ENCODE data around the gene UNC5A.

The UNC5A gene

DNA sequence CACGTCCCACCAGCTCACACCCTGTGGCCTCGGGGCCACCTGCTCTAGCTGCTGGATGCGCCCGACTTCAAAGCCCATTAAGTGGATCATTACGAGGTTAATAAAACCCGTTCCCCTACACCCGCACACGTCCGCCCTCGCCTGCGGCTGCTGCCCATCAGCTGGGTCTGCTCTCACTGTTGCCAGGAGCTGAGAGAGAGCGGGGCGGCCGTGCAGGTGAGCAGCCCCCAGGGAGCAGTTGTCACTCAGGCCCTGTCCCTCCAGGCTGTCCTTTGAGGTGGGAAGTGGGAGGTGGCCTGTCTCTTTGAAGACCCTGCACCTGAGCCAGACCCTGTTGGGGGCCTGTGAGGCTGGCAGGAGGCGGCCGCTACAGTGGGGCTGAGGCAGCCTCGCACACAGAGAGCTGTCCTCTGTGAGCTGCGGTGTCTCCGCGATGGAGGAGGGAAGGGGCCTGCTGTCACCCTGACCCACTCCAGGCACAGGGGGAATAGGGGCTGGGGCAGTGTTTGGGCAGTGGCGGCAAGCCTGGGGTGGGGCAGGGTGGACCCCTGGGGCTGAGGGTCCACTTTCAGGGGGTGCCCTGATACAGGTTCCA, 12.8 kb upstream of the UNC5A start:
- no peak overlapping the region for H3K9ac ChIP-seq (ENCODE audit: low read length)
- peaks cover 11% of the 10 kb centered on the region for H3K9me3 ChIP-seq (ENCODE audit: insufficient read depth, low read depth, low read length)
- H3K79me2 ChIP-seq (ENCODE audit: control insufficient read depth, insufficient read depth, low read length, poor library complexity): no peaks in the 10 kb centered on the region
- H3K36me3 ChIP-seq (ENCODE audit: control insufficient read depth in 1 of 2, insufficient read depth in 2 of 2, low read length in 2 of 2): no peaks in the 10 kb centered on the region
- H3K18ac ChIP-seq (ENCODE audit: low read length): no peak overlapping the region
- no peak overlapping the region for H2AFZ ChIP-seq (ENCODE audit: insufficient read depth, low read length, poor library complexity)
- no peak overlapping the region for H3K27ac ChIP-seq (ENCODE audit: low read depth, low read length)
- no CpG with 5 or more reads among the region's 21 CpGs for WGBS (ENCODE audit: extremely low coverage, insufficient coverage, insufficient read length)
- no peak overlapping the region for H3K14ac ChIP-seq (ENCODE audit: low read length)
- H4K91ac ChIP-seq (ENCODE audit: low read depth, low read length): no peak overlapping the region
- H2BK12ac ChIP-seq (ENCODE audit: low read length): no peak overlapping the region
- no peak overlapping the region for H4K12ac ChIP-seq (ENCODE audit: low read depth, low read length)
- no peaks in the 10 kb centered on the region for H3K27me3 ChIP-seq (ENCODE audit: insufficient read depth, low read length)
- no peaks in the 10 kb centered on the region for H3K79me1 ChIP-seq (ENCODE audit: low read length)
- no peak overlapping the region for H3K23ac ChIP-seq (ENCODE audit: low read length)
- no peaks in the 10 kb centered on the region for H3K4me1 ChIP-seq (ENCODE audit: control insufficient read depth in 1 of 2, insufficient read depth in 2 of 2, low read length in 2 of 2)
- H2AK5ac ChIP-seq (ENCODE audit: low read length): no peak overlapping the region
- DNase-seq: no peak
- no peak overlapping the region for H3K4me2 ChIP-seq (ENCODE audit: low read length)
- no peak overlapping the region for H2BK5ac ChIP-seq (ENCODE audit: low read depth, low read length, poor library complexity)
- H3K4me3 ChIP-seq (ENCODE audit: low read depth, low read length): no peak overlapping the region
- no peak overlapping the region for H2BK120ac ChIP-seq (ENCODE audit: insufficient read depth, low read length, poor library complexity)
- no peak overlapping the region for H3K4ac ChIP-seq (ENCODE audit: low read depth, low read length)
- no peak overlapping the region for H4K8ac ChIP-seq (ENCODE audit: low read depth, low read length)

DNA sequence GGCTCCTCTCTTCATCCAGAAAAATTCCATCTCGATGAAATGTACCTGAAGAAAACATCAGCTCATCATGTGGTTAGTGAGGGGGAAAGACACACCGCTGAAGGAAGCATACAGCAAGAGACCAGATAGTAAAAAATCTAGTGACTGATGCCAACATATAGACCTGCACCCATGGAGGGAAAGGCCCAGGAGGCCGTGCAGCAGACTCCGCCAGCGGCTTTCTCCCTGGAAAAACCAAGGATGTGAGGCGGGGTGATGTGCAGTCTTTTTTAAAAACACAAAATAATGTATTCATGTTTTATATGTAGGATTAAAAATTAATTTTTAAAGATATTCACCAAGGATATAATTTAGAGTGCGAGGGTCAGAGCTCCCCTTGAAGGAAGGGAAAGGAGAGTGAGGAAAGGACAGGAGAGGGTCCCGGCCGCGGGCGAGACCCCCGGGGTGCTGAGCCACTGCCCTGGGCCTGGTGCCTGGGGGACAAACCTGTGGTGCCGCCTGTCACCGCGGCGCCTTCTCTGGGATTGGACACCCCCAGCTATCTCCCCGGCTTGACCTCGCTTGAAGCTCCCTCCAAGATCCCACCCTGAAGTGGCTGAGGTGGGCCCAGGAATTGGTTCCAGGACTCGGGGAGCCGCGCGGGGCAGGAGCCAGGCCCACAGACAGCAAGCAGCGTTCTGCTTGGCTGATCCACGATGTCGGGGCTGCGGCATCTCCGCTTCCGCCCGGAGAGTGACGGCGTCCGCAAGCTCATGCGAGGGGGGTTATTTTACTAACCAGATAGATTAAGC, 12.1 kb upstream of the UNC5A start:
- DNase-seq: no peak
- no peak overlapping the region for H4K8ac ChIP-seq (ENCODE audit: low read depth, low read length)
- no peaks in the 10 kb centered on the region for H3K4me1 ChIP-seq (ENCODE audit: control insufficient read depth in 1 of 2, insufficient read depth in 2 of 2, low read length in 2 of 2)
- H3K14ac ChIP-seq (ENCODE audit: low read length): no peak overlapping the region
- H3K27ac ChIP-seq (ENCODE audit: low read depth, low read length): no peak overlapping the region
- H2AFZ ChIP-seq (ENCODE audit: insufficient read depth, low read length, poor library complexity): no peak overlapping the region
- H3K79me2 ChIP-seq (ENCODE audit: control insufficient read depth, insufficient read depth, low read length, poor library complexity): no peaks in the 10 kb centered on the region
- peaks cover 11% of the 10 kb centered on the region for H3K9me3 ChIP-seq (ENCODE audit: insufficient read depth, low read depth, low read length)
- no peak overlapping the region for H4K12ac ChIP-seq (ENCODE audit: low read depth, low read length)
- H3K4me2 ChIP-seq (ENCODE audit: low read length): no peak overlapping the region
- no peaks in the 10 kb centered on the region for H3K36me3 ChIP-seq (ENCODE audit: control insufficient read depth in 1 of 2, insufficient read depth in 2 of 2, low read length in 2 of 2)
- H2AK5ac ChIP-seq (ENCODE audit: low read length): no peak overlapping the region
- H4K91ac ChIP-seq (ENCODE audit: low read depth, low read length): no peak overlapping the region
- no peaks in the 10 kb centered on the region for H3K79me1 ChIP-seq (ENCODE audit: low read length)
- no peak overlapping the region for H2BK120ac ChIP-seq (ENCODE audit: insufficient read depth, low read length, poor library complexity)
- H3K27me3 ChIP-seq (ENCODE audit: insufficient read depth, low read length): no peaks in the 10 kb centered on the region
- no peak overlapping the region for H2BK12ac ChIP-seq (ENCODE audit: low read length)
- H2BK5ac ChIP-seq (ENCODE audit: low read depth, low read length, poor library complexity): no peak overlapping the region
- no peak overlapping the region for H3K23ac ChIP-seq (ENCODE audit: low read length)
- no peak overlapping the region for H3K9ac ChIP-seq (ENCODE audit: low read length)
- H3K18ac ChIP-seq (ENCODE audit: low read length): no peak overlapping the region
- no CpG with 5 or more reads among the region's 33 CpGs for WGBS (ENCODE audit: extremely low coverage, insufficient coverage, insufficient read length)
- no peak overlapping the region for H3K4ac ChIP-seq (ENCODE audit: low read depth, low read length)
- H3K4me3 ChIP-seq (ENCODE audit: low read depth, low read length): no peak overlapping the region

DNA sequence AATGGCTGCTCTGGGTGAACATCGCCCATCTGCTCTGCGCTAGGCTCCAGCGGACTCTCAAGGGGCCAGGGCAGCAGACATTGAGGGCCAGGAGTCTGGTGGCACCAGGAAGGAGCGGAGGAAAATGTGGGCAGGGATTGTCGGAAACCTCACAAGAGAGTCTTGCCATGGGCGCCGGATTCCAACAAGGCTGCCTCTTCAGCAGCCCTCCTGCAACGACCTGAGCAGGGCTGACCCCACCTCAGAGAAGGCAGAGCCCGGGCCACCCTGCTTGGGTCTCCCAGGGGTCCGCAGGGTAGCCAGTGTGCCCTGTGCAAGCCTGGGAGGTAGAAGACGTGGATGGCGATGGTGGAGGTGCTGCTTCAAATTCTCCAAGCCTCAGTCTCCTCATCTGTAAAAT, 11.4 kb upstream of the UNC5A start:
- H4K12ac ChIP-seq (ENCODE audit: low read depth, low read length): no peak overlapping the region
- no peak overlapping the region for H3K27ac ChIP-seq (ENCODE audit: low read depth, low read length)
- no peak overlapping the region for H3K23ac ChIP-seq (ENCODE audit: low read length)
- no peak overlapping the region for H2BK120ac ChIP-seq (ENCODE audit: insufficient read depth, low read length, poor library complexity)
- no peak overlapping the region for H2AFZ ChIP-seq (ENCODE audit: insufficient read depth, low read length, poor library complexity)
- no peak overlapping the region for H3K4me2 ChIP-seq (ENCODE audit: low read length)
- no CpG with 5 or more reads among the region's 12 CpGs for WGBS (ENCODE audit: extremely low coverage, insufficient coverage, insufficient read length)
- H4K8ac ChIP-seq (ENCODE audit: low read depth, low read length): no peak overlapping the region
- no peaks in the 10 kb centered on the region for H3K79me2 ChIP-seq (ENCODE audit: control insufficient read depth, insufficient read depth, low read length, poor library complexity)
- no peaks in the 10 kb centered on the region for H3K27me3 ChIP-seq (ENCODE audit: insufficient read depth, low read length)
- no peaks in the 10 kb centered on the region for H3K4me1 ChIP-seq (ENCODE audit: control insufficient read depth in 1 of 2, insufficient read depth in 2 of 2, low read length in 2 of 2)
- H3K4me3 ChIP-seq (ENCODE audit: low read depth, low read length): no peak overlapping the region
- no peak overlapping the region for H2BK12ac ChIP-seq (ENCODE audit: low read length)
- H4K91ac ChIP-seq (ENCODE audit: low read depth, low read length): no peak overlapping the region
- no peak overlapping the region for H3K14ac ChIP-seq (ENCODE audit: low read length)
- H3K4ac ChIP-seq (ENCODE audit: low read depth, low read length): no peak overlapping the region
- H3K36me3 ChIP-seq (ENCODE audit: control insufficient read depth in 1 of 2, insufficient read depth in 2 of 2, low read length in 2 of 2): no peaks in the 10 kb centered on the region
- H2AK5ac ChIP-seq (ENCODE audit: low read length): no peak overlapping the region
- no peak overlapping the region for H3K18ac ChIP-seq (ENCODE audit: low read length)
- DNase-seq: no peak
- H3K79me1 ChIP-seq (ENCODE audit: low read length): no peaks in the 10 kb centered on the region
- H3K9me3 ChIP-seq (ENCODE audit: insufficient read depth, low read depth, low read length): peaks cover 11% of the 10 kb centered on the region
- no peak overlapping the region for H3K9ac ChIP-seq (ENCODE audit: low read length)
- no peak overlapping the region for H2BK5ac ChIP-seq (ENCODE audit: low read depth, low read length, poor library complexity)

DNA sequence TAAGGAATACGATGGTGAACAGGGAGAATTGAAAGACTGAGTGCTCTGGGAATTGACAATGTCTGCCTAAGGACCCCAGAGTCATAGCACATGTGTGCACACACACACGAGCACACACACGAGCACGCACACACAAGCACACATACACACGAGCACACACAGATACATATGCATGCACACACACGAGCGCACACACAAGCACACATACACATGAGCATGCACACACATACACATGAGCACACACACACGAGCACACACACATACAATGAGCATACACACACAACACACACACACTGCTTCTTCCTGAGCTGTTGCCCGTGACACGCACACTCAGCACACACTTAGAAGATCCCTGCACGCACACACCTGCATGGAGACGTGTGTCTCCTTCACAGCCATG, 10.9 kb upstream of the UNC5A start:
- no peaks in the 10 kb centered on the region for H3K36me3 ChIP-seq (ENCODE audit: control insufficient read depth in 1 of 2, insufficient read depth in 2 of 2, low read length in 2 of 2)
- H3K27me3 ChIP-seq (ENCODE audit: insufficient read depth, low read length): no peaks in the 10 kb centered on the region
- no peak overlapping the region for H3K9ac ChIP-seq (ENCODE audit: low read length)
- H3K18ac ChIP-seq (ENCODE audit: low read length): no peak overlapping the region
- no peak overlapping the region for H3K27ac ChIP-seq (ENCODE audit: low read depth, low read length)
- no CpG with 5 or more reads among the region's 12 CpGs for WGBS (ENCODE audit: extremely low coverage, insufficient coverage, insufficient read length)
- no peak overlapping the region for H4K12ac ChIP-seq (ENCODE audit: low read depth, low read length)
- DNase-seq: no peak
- no peak overlapping the region for H2BK120ac ChIP-seq (ENCODE audit: insufficient read depth, low read length, poor library complexity)
- H3K23ac ChIP-seq (ENCODE audit: low read length): peak overlapping the region; percentile 69
- no peak overlapping the region for H4K8ac ChIP-seq (ENCODE audit: low read depth, low read length)
- H2AK5ac ChIP-seq (ENCODE audit: low read length): no peak overlapping the region
- H3K4me3 ChIP-seq (ENCODE audit: low read depth, low read length): no peak overlapping the region
- H3K79me1 ChIP-seq (ENCODE audit: low read length): no peaks in the 10 kb centered on the region
- no peak overlapping the region for H3K4me2 ChIP-seq (ENCODE audit: low read length)
- no peaks in the 10 kb centered on the region for H3K4me1 ChIP-seq (ENCODE audit: control insufficient read depth in 1 of 2, insufficient read depth in 2 of 2, low read length in 2 of 2)
- no peak overlapping the region for H2AFZ ChIP-seq (ENCODE audit: insufficient read depth, low read length, poor library complexity)
- H2BK12ac ChIP-seq (ENCODE audit: low read length): no peak overlapping the region
- no peak overlapping the region for H3K14ac ChIP-seq (ENCODE audit: low read length)
- no peak overlapping the region for H2BK5ac ChIP-seq (ENCODE audit: low read depth, low read length, poor library complexity)
- H4K91ac ChIP-seq (ENCODE audit: low read depth, low read length): no peak overlapping the region
- H3K79me2 ChIP-seq (ENCODE audit: control insufficient read depth, insufficient read depth, low read length, poor library complexity): no peaks in the 10 kb centered on the region
- H3K4ac ChIP-seq (ENCODE audit: low read depth, low read length): no peak overlapping the region
- peaks cover 11% of the 10 kb centered on the region for H3K9me3 ChIP-seq (ENCODE audit: insufficient read depth, low read depth, low read length)

Data from trophoblast cell (in vitro differentiated cells and primary cell).